Endothelial cell (in vitro differentiated cells): ENCODE data around the gene POLD2. TPM values are rescaled to one million over a fixed set of nuclear protein-coding genes. Genes with fewer than 3 reads are reported as not detected.

Source experiments
- DNase-seq: peaks from one replicate; pipeline ENCODE4 v3.0.0; 2021; ENCODE audit warnings: low spot score
- H3K27ac Mint-ChIP-seq: one replicate; pipeline ENCODE4 v1.8.0; 2021; ENCODE audit warnings: mixed read lengths, inconsistent platforms; ENCODE audit not compliant: unreplicated experiment
- H3K27me3 Mint-ChIP-seq: one replicate; pipeline ENCODE4 v1.8.0; 2021; ENCODE audit warnings: mild to moderate bottlenecking, moderate library complexity, mixed read lengths, inconsistent platforms; ENCODE audit not compliant: unreplicated experiment
- H3K36me3 Mint-ChIP-seq: one replicate; pipeline ENCODE4 v1.8.0; 2021; ENCODE audit warnings: mild to moderate bottlenecking, low read depth, mixed read lengths, inconsistent platforms; ENCODE audit not compliant: unreplicated experiment
- H3K4me1 Mint-ChIP-seq: one replicate; pipeline ENCODE4 v1.8.0; 2021; ENCODE audit warnings: mild to moderate bottlenecking, mixed read lengths, inconsistent platforms; ENCODE audit not compliant: unreplicated experiment
- H3K4me3 Mint-ChIP-seq: one replicate; pipeline ENCODE4 v1.8.0; 2021; ENCODE audit warnings: mild to moderate bottlenecking, mixed read lengths, inconsistent platforms; ENCODE audit not compliant: unreplicated experiment
- H3K9me3 Mint-ChIP-seq: one replicate; pipeline ENCODE4 v1.8.0; 2021; ENCODE audit warnings: mixed read lengths, inconsistent platforms; ENCODE audit not compliant: unreplicated experiment
- CTCF ChIP-seq: fragments of 200-600 bp; sonication (generic); IDR thresholded peaks from one replicate; pipeline ENCODE4 v1.5.0; 2021; ENCODE audit warnings: antibody characterized with exemption; ENCODE audit not compliant: unreplicated experiment
- total RNA-seq: library from RNA; stranded (reverse); fragmentation: NEBNext Ultra II Directional; extraction: Animal tissue kit (Norgen Biotek cat#: 25700); gene quantifications from one replicate; pipeline ENCODE4 v1.2.1, GENCODE V29; 2021; ENCODE audit not compliant: unreplicated experiment

Gene POLD2
- total RNA-seq, 1 donor from 2014 or later = 39.9 TPM

GRCh38 chr7:44075296-44076075 is 47.9 kb downstream of the POLD2 start:
- Mint-ChIP-seq H3K36me3 (peaks cover 21% of the 10 kb centered on the region), H3K27ac (no peak overlapping the region), H3K9me3 (no peaks in the 10 kb centered on the region), H3K27me3 (peaks cover 9% of the 10 kb centered on the region), H3K4me3 (no peak overlapping the region), H3K4me1 (no peaks in the 10 kb centered on the region)
- DNase-seq = no peak
- TF ChIP-seq CTCF = no peak

- no peak for TF ChIP-seq CTCF
- Mint-ChIP-seq H3K4me3 (no peak overlapping the region), H3K36me3 (peaks cover 21% of the 10 kb centered on the region), H3K27ac (no peak overlapping the region), H3K27me3 (peaks cover 9% of the 10 kb centered on the region), H3K9me3 (no peaks in the 10 kb centered on the region), H3K4me1 (no peaks in the 10 kb centered on the region)
- no peak for DNase-seq
Observed at GRCh38 chr7:44074349-44074695, 49.0 kb downstream of the POLD2 start.

GRCh38 chr7:44073664-44074348 is 49.5 kb downstream of the POLD2 start:
- H3K9me3 Mint-ChIP-seq = no peaks in the 10 kb centered on the region
- peaks cover 16% of the 10 kb centered on the region for H3K36me3 Mint-ChIP-seq
- no peak for DNase-seq
- no peak for TF ChIP-seq CTCF
- H3K27me3 Mint-ChIP-seq = peaks cover 9% of the 10 kb centered on the region
- no peaks in the 10 kb centered on the region for H3K4me1 Mint-ChIP-seq
- no peak overlapping the region for H3K27ac Mint-ChIP-seq
- H3K4me3 Mint-ChIP-seq = no peak overlapping the region

GRCh38 chr7:44072364-44073231 is 50.8 kb downstream of the POLD2 start:
- peak; percentile 63 for DNase-seq
- peaks cover 9% of the 10 kb centered on the region for H3K27me3 Mint-ChIP-seq
- H3K36me3 Mint-ChIP-seq = peaks cover 12% of the 10 kb centered on the region
- TF ChIP-seq CTCF = peak; percentile 57
- H3K4me3 Mint-ChIP-seq = peak overlapping the region; percentile 59
- H3K4me1 Mint-ChIP-seq = no peaks in the 10 kb centered on the region
- no peaks in the 10 kb centered on the region for H3K9me3 Mint-ChIP-seq
- no peak overlapping the region for H3K27ac Mint-ChIP-seq
